HuH-7.5 (cell line): ENCODE measurements around the gene ACTN2.

Experiments used
- DNase-seq: peaks from one replicate; pipeline ENCODE4 v3.0.0; 2011; ENCODE audit warnings: low spot score

Gene ACTN2

GRCh38 chr1:236742421-236743160 is 56.3 kb downstream of the ACTN2 start:
- DNase-seq, result no peak

GRCh38 chr1:236744533-236744932 is 58.2 kb downstream of the ACTN2 start:
- DNase-seq, result no peak

GRCh38 chr1:236746785-236747184 is 60.5 kb downstream of the ACTN2 start:
- no peak for DNase-seq

GRCh38 chr1:236747311-236747985 is 61.1 kb downstream of the ACTN2 start:
- no peak for DNase-seq

- peak; percentile 25 for DNase-seq
Measured at GRCh38 chr1:236748268-236748870, 62.1 kb downstream of the ACTN2 start.

- DNase-seq, result no peak
Measured at GRCh38 chr1:236750928-236751327, 64.6 kb downstream of the ACTN2 start.

- no peak for DNase-seq
Measured at GRCh38 chr1:236751385-236751784, 65.1 kb downstream of the ACTN2 start.

GRCh38 chr1:236751935-236752334 is 65.6 kb downstream of the ACTN2 start:
- DNase-seq, result no peak

GRCh38 chr1:236753516-236753915 is 67.2 kb downstream of the ACTN2 start:
- DNase-seq, result peak; percentile 25

- no peak for DNase-seq
Measured at GRCh38 chr1:236753964-236754363, 67.7 kb downstream of the ACTN2 start.

GRCh38 chr1:236754525-236755210 is 68.4 kb downstream of the ACTN2 start:
- DNase-seq, result no peak

GRCh38 chr1:236757640-236758039 is 71.3 kb downstream of the ACTN2 start:
- no peak for DNase-seq

GRCh38 chr1:236759252-236759859 is 73.1 kb downstream of the ACTN2 start:
- no peak for DNase-seq

- DNase-seq, result no peak
Measured at GRCh38 chr1:236760480-236760879, 74.2 kb downstream of the ACTN2 start.

- DNase-seq, result no peak
Measured at GRCh38 chr1:236760986-236761385, 74.7 kb downstream of the ACTN2 start.

GRCh38 chr1:236761397-236762132 is 75.3 kb downstream of the ACTN2 start:
- no peak for DNase-seq

- DNase-seq, result no peak
Measured at GRCh38 chr1:236762410-236762809, 76.1 kb downstream of the ACTN2 start.

GRCh38 chr1:236765831-236766230 is 79.5 kb downstream of the ACTN2 start:
- DNase-seq, result no peak

GRCh38 chr1:236766506-236766905 is 80.2 kb downstream of the ACTN2 start:
- no peak for DNase-seq

- no peak for DNase-seq
Measured at GRCh38 chr1:236767276-236767675, 81.0 kb downstream of the ACTN2 start.

GRCh38 chr1:236768601-236769000 is 82.3 kb downstream of the ACTN2 start:
- DNase-seq, result no peak

GRCh38 chr1:236773919-236774318 is 87.6 kb downstream of the ACTN2 start:
- no peak for DNase-seq
